DMS114 treated with DMSO at 0.1 percent for 48 hours (cell line): ENCODE results near the gene LAMB1.
A peak's percentile ranks its signal among the peaks of the same experiment; 100 is the strongest.

ENCODE experiments used
- DNase-seq: peaks from one replicate; lab custom pipeline; 2025; ENCODE audit not compliant: unreplicated experiment; lab: John Stamatoyannopoulos, UW

LAMB1 gene

GRCh38 chr7:107884066-107884818 is 118.7 kb downstream of the LAMB1 start:
- no peak for DNase-seq

GRCh38 chr7:107882766-107883165 is 120.2 kb downstream of the LAMB1 start:
- DNase-seq, result no peak

DNA sequence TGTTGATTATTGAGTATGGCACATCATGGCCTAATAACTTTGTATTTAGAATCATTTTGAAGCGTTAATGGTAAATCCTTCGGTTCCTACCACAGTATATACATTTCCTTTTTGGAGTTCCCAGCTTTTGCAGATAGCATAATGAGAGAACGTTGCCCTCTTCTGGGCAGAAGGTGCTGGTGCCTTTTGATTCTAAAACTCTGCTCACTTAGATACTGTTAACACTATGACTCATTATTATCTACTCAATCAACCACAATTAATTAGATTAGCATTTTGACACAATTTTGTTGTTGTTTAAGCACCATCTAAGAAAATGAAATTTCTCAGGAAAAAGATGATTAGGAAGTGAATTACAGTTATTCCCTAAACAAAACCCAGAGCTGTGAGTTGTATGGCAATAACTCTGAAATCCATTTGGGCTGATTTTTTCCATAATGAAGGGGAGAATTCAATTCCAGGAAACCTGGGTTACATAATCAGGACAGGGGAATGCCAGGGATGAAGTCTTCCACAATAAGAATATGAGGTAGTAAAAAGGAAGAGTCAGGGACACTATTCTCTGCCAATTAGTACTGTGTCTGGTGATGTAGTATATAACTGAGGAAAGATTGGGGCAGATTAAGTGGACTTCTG is 123.4 kb downstream of the LAMB1 start:
- DNase-seq, result peak; percentile 79

DNA sequence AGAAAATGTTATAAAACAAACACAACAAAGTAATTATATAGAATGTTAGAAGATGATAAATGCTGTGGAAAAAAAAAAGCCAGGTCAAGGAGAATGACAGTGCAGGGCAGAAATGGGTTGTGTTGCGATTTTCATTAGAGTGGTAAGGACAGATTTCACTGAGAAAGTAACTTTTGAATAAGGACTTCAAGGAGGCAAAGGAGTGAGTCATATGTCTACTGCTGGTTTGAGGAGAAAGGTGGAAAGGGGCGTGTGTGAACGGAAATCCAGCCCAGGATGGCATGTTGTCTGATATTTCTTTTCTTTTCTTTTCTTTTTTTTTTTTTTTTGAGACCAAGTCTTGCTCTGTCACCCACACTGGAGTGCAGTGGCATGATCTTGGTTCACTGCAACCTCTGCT is 124.3 kb downstream of the LAMB1 start:
- no peak for DNase-seq

DNA sequence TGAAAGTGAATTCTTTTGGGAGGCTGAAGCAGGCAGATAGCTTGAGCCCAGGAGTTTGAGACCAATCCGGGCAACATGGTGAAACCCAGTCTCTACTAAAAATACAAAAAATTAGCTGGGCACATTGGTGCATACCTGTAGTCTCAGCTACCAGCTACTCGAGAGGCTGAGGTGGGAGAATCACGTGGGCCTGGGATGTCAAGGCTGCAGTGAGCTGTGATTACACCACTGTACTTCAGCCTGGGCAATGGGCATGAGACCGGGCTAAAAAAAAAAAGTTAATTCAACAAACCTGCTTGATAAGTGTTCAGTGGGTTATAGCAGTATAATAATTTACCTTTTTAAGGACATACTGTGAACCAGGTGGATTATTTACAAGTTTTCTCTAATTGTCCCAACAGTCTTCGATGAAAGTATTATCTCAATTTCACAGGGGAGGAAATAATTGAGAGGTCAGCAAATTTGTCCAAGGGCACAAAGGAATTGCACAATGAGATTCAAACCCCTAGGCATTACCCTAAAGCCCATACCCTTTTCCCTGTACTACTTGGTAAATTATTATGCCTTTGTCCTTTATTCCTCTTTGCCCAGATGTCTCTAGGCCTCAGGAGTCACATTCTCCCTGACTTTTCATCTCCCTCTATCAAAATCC is 125.1 kb downstream of the LAMB1 start:
- no peak for DNase-seq

- no peak for DNase-seq
These were observed 126.0 kb downstream of the LAMB1 start for GRCh38 chr7:107876916-107877315.

- DNase-seq, result peak; percentile 72
These were observed 128.1 kb downstream of the LAMB1 start for GRCh38 chr7:107874605-107875446.

GRCh38 chr7:107874111-107874510 is 128.8 kb downstream of the LAMB1 start:
- no peak for DNase-seq
